ENCODE data around the gene PSMD6.

DNA sequence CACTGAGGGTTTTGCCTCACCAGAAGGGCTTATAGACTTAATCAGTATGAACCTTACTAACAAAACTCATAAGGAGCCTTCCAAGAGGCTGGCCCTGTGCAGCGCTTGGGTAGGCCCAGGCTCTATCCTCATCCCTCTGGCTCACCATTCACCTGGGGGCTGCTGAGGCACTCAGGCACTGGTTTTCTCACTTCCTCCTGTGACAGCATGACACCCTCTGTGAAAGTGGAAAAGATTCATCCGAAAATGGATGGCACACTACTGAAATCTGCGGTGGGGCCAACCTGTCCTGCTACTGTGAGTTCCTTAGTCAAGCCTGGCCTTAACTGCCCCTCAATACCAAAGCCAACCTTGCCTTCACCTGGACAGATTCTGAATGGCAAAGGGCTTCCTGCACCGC, 41.3 kb downstream of the PSMD6 start:
- TF ChIP-seq, protein P1, sequence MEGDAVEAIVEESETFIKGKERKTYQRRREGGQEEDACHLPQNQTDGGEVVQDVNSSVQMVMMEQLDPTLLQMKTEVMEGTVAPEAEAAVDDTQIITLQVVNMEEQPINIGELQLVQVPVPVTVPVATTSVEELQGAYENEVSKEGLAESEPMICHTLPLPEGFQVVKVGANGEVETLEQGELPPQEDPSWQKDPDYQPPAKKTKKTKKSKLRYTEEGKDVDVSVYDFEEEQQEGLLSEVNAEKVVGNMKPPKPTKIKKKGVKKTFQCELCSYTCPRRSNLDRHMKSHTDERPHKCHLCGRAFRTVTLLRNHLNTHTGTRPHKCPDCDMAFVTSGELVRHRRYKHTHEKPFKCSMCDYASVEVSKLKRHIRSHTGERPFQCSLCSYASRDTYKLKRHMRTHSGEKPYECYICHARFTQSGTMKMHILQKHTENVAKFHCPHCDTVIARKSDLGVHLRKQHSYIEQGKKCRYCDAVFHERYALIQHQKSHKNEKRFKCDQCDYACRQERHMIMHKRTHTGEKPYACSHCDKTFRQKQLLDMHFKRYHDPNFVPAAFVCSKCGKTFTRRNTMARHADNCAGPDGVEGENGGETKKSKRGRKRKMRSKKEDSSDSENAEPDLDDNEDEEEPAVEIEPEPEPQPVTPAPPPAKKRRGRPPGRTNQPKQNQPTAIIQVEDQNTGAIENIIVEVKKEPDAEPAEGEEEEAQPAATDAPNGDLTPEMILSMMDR (IDR thresholded peaks at IDR 0.05): no peak
- TF ChIP-seq EP300 (IDR thresholded peaks at IDR 0.05) (no peak), POLR2A (IDR thresholded peaks at IDR 0.05) (no peak), POLR2AphosphoS5 (IDR thresholded peaks at IDR 0.05) (no peak)
